K562 (cell line): ENCODE measurements around the gene CDC14A. TPM values are rescaled to one million over a fixed set of nuclear protein-coding genes. Genes with fewer than 3 reads are reported as not detected.

Experiments used
- ATAC-seq: fragments of 200-7000 bp; cut with Tn5 transposase; 3 replicates; pipeline ENCODE4 v1.9.1; 2020; ENCODE audit warnings: moderate library complexity
- BruUV-seq: library from RNA; stranded (reverse); fragments of 400-500 nt; replicated peaks from 2 replicates; lab custom pipeline; 2021; lab: Mats Ljungman, UMichigan
- CTCF ChIA-PET: fragments of 300-600 bp; formaldehyde crosslinking; extraction: SDS; loops from one replicate; lab custom pipeline; 2021; ENCODE audit warnings: low intra/inter-chr PET ratio; lab: Yijun Ruan, JAX
- POLR2A ChIA-PET: fragments of 300-600, 350-650 bp; sonication (Branson Sonifier 250); formaldehyde crosslinking; extraction: SDS; loops from one replicate; lab custom pipeline; 2021; ENCODE audit warnings: antibody characterized with exemption, inconsistent platforms; lab: Yijun Ruan, JAX
- DNase-seq, 4 experiments: peaks; one replicate each; pipeline versions ENCODE4 v3.0.0 to v3.0.0-alpha.2; 2011 to 2018; ENCODE audit warnings: low spot score in 3 of 4, mixed read lengths in 3 of 4; ENCODE audit errors: extremely low read depth in 1 of 4
- FAIRE-seq: peaks from 2 replicates; lab custom pipeline; 2011; peaks lifted over from hg19 to GRCh38; lab: Jason Lieb, UNC
- H2AFZ ChIP-seq: 2 replicates; pipeline ENCODE4 v1.6.0; 2011; ENCODE audit warnings: low read depth, low read length, control low read depth, inconsistent platforms
- H3K27ac ChIP-seq: fragments of 200-600 bp; 3 replicates; pipeline ENCODE4 v1.8.0; 2011; ENCODE audit warnings: low read depth, mild to moderate bottlenecking, control low read depth, inconsistent platforms, low read length, moderate library complexity, mixed read lengths; ENCODE audit errors: extremely low read depth
- H3K27me3 ChIP-seq, 2 experiments: fragments of 300-600 bp in 1 of 2; 2 replicates in 1 of 2; 3 replicates in 1 of 2; pipeline versions ENCODE4 v1.6.0 to v1.8.0; 2011; ENCODE audit warnings: inconsistent platforms in 2 of 2, low read length in 2 of 2, mild to moderate bottlenecking in 1 of 2, mixed read lengths in 1 of 2, moderate library complexity in 1 of 2; ENCODE audit not compliant: control insufficient read depth in 2 of 2, insufficient read depth in 2 of 2
- H3K36me3 ChIP-seq: fragments of 300-600 bp; 3 replicates; pipeline ENCODE4 v1.8.0; 2011; ENCODE audit warnings: mild to moderate bottlenecking, low read length, inconsistent platforms; ENCODE audit not compliant: control insufficient read depth, insufficient read depth
- H3K4me1 ChIP-seq, 2 experiments: fragments of 200-600 bp in 1 of 2; replicated peaks in 1 of 2; 2 replicates in 1 of 2; 3 replicates in 1 of 2; pipeline versions ENCODE4 v1.5.1 to v1.8.0; 2011; ENCODE audit warnings: inconsistent platforms in 2 of 2, low read length in 2 of 2, mild to moderate bottlenecking in 1 of 2, mixed read lengths in 1 of 2, moderate library complexity in 1 of 2; ENCODE audit not compliant: control insufficient read depth in 2 of 2, insufficient read depth in 2 of 2
- H3K4me2 ChIP-seq: 2 replicates; pipeline ENCODE4 v1.6.1; 2011; ENCODE audit warnings: low read length, control low read depth, inconsistent platforms, mixed read lengths; ENCODE audit not compliant: insufficient read depth
- H3K4me3 ChIP-seq: fragments of 200-600 bp; sonication (generic), shearing (Covaris generic); 2 replicates; pipeline ENCODE4 v1.5.1; 2016; ENCODE audit warnings: control low read depth, inconsistent platforms
- H3K79me2 ChIP-seq: fragments of 200-600 bp; 3 replicates; pipeline ENCODE4 v1.8.0; 2011; ENCODE audit warnings: low read length, inconsistent platforms; ENCODE audit not compliant: control insufficient read depth, insufficient read depth
- H3K9ac ChIP-seq, 2 experiments: 2 replicates each; pipeline versions ENCODE4 v1.6.0 to v1.6.1; 2011; ENCODE audit warnings: low read depth in 2 of 2, low read length in 2 of 2, control low read depth in 1 of 2, inconsistent platforms in 1 of 2, mild to moderate bottlenecking in 1 of 2, mixed read lengths in 1 of 2; ENCODE audit not compliant: insufficient read depth in 1 of 2
- H3K9me1 ChIP-seq: one replicate; pipeline ENCODE4 v1.6.0; 2011; ENCODE audit warnings: inconsistent platforms, mild to moderate bottlenecking, low read length, moderate library complexity; ENCODE audit not compliant: control insufficient read depth, insufficient read depth
- H3K9me3 ChIP-seq: replicated peaks from 2 replicates; pipeline ENCODE4 v1.5.1; 2011; ENCODE audit warnings: low read depth, low read length, inconsistent platforms; ENCODE audit not compliant: control insufficient read depth, insufficient read depth
- H4K20me1 ChIP-seq: replicated peaks from 2 replicates; pipeline ENCODE4 v1.6.1; 2011; ENCODE audit warnings: low read length, inconsistent platforms, mixed read lengths; ENCODE audit not compliant: control insufficient read depth, insufficient read depth
- FIP1L1 ChIP-seq: fragments of 200-400 bp; formaldehyde crosslinking; IDR thresholded peaks from 2 replicates; pipeline ENCODE4 v1.6.1; 2018; ENCODE audit warnings: mild to moderate bottlenecking, low read depth, low read length; ENCODE audit not compliant: poor library complexity, severe bottlenecking
- GTF2A2 ChIP-seq: IDR thresholded peaks from 2 replicates; pipeline ENCODE4 v1.6.1; 2016; ENCODE audit warnings: mild to moderate bottlenecking, missing genetic modification characterization, missing compliant biosample characterization
- KAT7 ChIP-seq: sonication (generic); formaldehyde crosslinking; IDR thresholded peaks from 2 replicates; pipeline ENCODE4 v1.8.0; 2022; ENCODE audit warnings: missing genetic modification reagents, mild to moderate bottlenecking, borderline replicate concordance
- MTA2 ChIP-seq: fragments of 450-650 bp; IDR thresholded peaks from 2 replicates; pipeline ENCODE4 v1.6.1; 2016; ENCODE audit warnings: low read depth
- NR2C2 ChIP-seq, 2 experiments: fragments of 200-800 bp in 1 of 2; sonication (Bioruptor generic) in 1 of 2; sonication (generic) in 1 of 2; formaldehyde crosslinking in 1 of 2; IDR thresholded peaks; 2 replicates each; pipeline versions ENCODE4 v1.6.1 to v1.8.0; 2016 to 2022; ENCODE audit warnings: mild to moderate bottlenecking in 1 of 2, missing compliant biosample characterization in 1 of 2, missing genetic modification characterization in 1 of 2, missing genetic modification reagents in 1 of 2
- SAFB2 ChIP-seq: fragments of 200-400 bp; formaldehyde crosslinking; IDR thresholded peaks from 2 replicates; pipeline ENCODE4 v1.6.1; 2018; ENCODE audit warnings: borderline replicate concordance, low read length, low read depth, moderate library complexity; ENCODE audit not compliant: severe bottlenecking
- TCF7 ChIP-seq: sonication (generic); IDR thresholded peaks from 2 replicates; pipeline ENCODE4 v1.6.1; 2016; ENCODE audit warnings: antibody characterized with exemption, borderline replicate concordance
- TFAM ChIP-seq: fragments of 250-450 bp; sonication (Bioruptor Pico); conservative IDR thresholded peaks from 2 replicates; pipeline ENCODE4 v1.5.0; 2021; ENCODE audit warnings: mild to moderate bottlenecking, moderate library complexity
- ZKSCAN1 ChIP-seq: fragments of 150-350 bp; IDR thresholded peaks from 2 replicates; pipeline ENCODE4 v1.6.1; 2016; ENCODE audit warnings: low read depth, low read length
- WGBS: fragments of 100-300 bp; shearing (Covaris generic); methylation state at CpG from one replicate; pipeline ENCODE4 v1.1.6; 2016; ENCODE audit warnings: low coverage, mixed read lengths; ENCODE audit not compliant: insufficient coverage; ENCODE audit errors: missing lambda C conversion rate; 5-methylcytosine and 5-hydroxymethylcytosine counted together
- in situ Hi-C: fragments of 300-500 bp; cut with MboI; formaldehyde crosslinking; loops from 4 replicates; pipeline ENCODE4 v1.15.0; 2018; ENCODE audit warnings: inconsistent platforms, mixed read lengths
- intact Hi-C: fragments of 100-400 bp; cut with micrococcal nuclease; formaldehyde crosslinking; loops from 2 replicates; pipeline ENCODE4 v1.14.2; 2022
- polyA plus RNA-seq, 8 experiments: library from polyadenylated mRNA; depleted of rRNA in 4 of 8; stranded (reverse) in 5 of 8; unstranded in 3 of 8; fragments of >200 nt; fragmentation: Nextera tagmentation in 2 of 8; fragmentation: Illumina TruSeq in 1 of 8; extraction: Ambion mirVana in 2 of 8; extraction: Trizol in 1 of 8; gene quantifications; 2 replicates each; pipeline versions ENCODE4 v1.2.1 to v1.2.3, GENCODE V29; 2011 to 2014; ENCODE audit warnings: inconsistent platforms in 1 of 8, missing spikeins in 1 of 8
- total RNA-seq, 7 experiments: library from RNA; depleted of rRNA in 6 of 7; stranded (reverse); fragments of >200 nt in 6 of 7; fragmentation: Illumina TruSeq in 2 of 7; extraction: Trizol in 2 of 7; gene quantifications; 2 replicates each; pipeline versions ENCODE4 v1.2.1 to v1.2.3, GENCODE V29; 2011 to 2021; ENCODE audit warnings: low replicate concordance in 1 of 7
- TF ChIP-seq, protein P1 (sequence below): fragments of 450-650 bp; IDR thresholded peaks from 2 replicates; pipeline ENCODE4 v1.6.1; 2016; ENCODE audit warnings: mild to moderate bottlenecking, moderate library complexity

Gene CDC14A
- total and polyA plus RNA-seq, 9 of the 15 experiments (the other 6 are each of a cell fraction or from before 2014, with no cell fraction given), result 17.0 to 74.3 (median 33.4) TPM

DNA sequence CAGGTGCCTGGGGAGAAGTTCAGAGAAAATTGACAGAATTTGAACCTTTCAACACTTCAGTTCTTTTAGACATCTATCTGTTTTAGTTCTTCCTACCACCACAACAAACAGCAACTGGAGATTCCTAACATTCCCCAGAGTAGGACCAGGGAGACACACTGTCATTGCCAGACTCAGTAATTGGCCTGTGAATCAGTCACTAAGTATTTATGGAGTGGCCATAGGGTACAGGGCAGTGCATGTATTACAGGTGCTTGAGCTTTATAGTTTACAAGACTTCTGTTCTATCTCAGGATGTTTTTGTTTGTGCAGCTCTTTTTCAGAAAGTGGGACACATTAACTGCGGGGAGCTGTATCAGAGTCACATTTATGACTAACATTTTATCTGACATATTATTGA is 1.7 kb downstream of the CDC14A start:
- Histone ChIP-seq H3K9me1 (no peaks in the 10 kb centered on the region), H3K9me3 (no peaks in the 10 kb centered on the region), H3K4me2 (peak overlapping the region; percentile 97), H3K27me3 (no peaks in the 10 kb centered on the region), H3K36me3 (peaks cover 31% of the 10 kb centered on the region), H3K4me3 (peak overlapping the region; percentile 91), H4K20me1 (no peaks in the 10 kb centered on the region; the same call in 1 of the 2 replicates), H2AFZ (no peak overlapping the region), H3K27ac (0 out of 3 replicates have a peak overlapping the region, but pooled peaks have one; percentile 98), H3K9ac (peak overlapping the region; percentile 37 to 64; a peak in 3 of 4 replicates), H3K4me1 (peaks cover 16 to 32% of the 10 kb centered on the region in 2 experiments; a peak in 4 of 5 replicates), H3K79me2 (peaks cover 67% of the 10 kb centered on the region)
- 0% methylated on average over 1 of the region's 1 CpG for WGBS
- in situ Hi-C loops, result no loop called here
- BruUV-seq, result TSS peak; percentile 46
- no peak for ATAC-seq
- ChIA-PET POLR2A (interaction anchor here (0.5 to 5.2 kb wide), 5 partner anchors 10 to 101 kb away, joined by 3 to 136 read pairs (median 3); no protein-coding TSS in a partner anchor), CTCF (no interaction called here)
- no peak for FAIRE-seq
- intact Hi-C loops, result loop anchor here (5.0 to 10.0 kb wide), 4 partner anchors 87 to 587 kb away; partner anchors contain the start of genes DBT, FRRS1, RTCA and SASS6
- DNase-seq, result no peak
- TF ChIP-seq TCF7 (no peak), KAT7 (CRISPR knock-in tag) (no peak), ZKSCAN1 (no peak), TFAM (CRISPR knock-in tag) (no peak), SAFB2 (no peak), MTA2 (no peak), FIP1L1 (no peak), GTF2A2 (no peak), NR2C2 (CRISPR knock-in tag; IDR thresholded peaks at IDR 0.05) (no peak), NR2C2 (tag; IDR thresholded peaks at IDR 0.05) (no peak)
- TF ChIP-seq, protein P1, sequence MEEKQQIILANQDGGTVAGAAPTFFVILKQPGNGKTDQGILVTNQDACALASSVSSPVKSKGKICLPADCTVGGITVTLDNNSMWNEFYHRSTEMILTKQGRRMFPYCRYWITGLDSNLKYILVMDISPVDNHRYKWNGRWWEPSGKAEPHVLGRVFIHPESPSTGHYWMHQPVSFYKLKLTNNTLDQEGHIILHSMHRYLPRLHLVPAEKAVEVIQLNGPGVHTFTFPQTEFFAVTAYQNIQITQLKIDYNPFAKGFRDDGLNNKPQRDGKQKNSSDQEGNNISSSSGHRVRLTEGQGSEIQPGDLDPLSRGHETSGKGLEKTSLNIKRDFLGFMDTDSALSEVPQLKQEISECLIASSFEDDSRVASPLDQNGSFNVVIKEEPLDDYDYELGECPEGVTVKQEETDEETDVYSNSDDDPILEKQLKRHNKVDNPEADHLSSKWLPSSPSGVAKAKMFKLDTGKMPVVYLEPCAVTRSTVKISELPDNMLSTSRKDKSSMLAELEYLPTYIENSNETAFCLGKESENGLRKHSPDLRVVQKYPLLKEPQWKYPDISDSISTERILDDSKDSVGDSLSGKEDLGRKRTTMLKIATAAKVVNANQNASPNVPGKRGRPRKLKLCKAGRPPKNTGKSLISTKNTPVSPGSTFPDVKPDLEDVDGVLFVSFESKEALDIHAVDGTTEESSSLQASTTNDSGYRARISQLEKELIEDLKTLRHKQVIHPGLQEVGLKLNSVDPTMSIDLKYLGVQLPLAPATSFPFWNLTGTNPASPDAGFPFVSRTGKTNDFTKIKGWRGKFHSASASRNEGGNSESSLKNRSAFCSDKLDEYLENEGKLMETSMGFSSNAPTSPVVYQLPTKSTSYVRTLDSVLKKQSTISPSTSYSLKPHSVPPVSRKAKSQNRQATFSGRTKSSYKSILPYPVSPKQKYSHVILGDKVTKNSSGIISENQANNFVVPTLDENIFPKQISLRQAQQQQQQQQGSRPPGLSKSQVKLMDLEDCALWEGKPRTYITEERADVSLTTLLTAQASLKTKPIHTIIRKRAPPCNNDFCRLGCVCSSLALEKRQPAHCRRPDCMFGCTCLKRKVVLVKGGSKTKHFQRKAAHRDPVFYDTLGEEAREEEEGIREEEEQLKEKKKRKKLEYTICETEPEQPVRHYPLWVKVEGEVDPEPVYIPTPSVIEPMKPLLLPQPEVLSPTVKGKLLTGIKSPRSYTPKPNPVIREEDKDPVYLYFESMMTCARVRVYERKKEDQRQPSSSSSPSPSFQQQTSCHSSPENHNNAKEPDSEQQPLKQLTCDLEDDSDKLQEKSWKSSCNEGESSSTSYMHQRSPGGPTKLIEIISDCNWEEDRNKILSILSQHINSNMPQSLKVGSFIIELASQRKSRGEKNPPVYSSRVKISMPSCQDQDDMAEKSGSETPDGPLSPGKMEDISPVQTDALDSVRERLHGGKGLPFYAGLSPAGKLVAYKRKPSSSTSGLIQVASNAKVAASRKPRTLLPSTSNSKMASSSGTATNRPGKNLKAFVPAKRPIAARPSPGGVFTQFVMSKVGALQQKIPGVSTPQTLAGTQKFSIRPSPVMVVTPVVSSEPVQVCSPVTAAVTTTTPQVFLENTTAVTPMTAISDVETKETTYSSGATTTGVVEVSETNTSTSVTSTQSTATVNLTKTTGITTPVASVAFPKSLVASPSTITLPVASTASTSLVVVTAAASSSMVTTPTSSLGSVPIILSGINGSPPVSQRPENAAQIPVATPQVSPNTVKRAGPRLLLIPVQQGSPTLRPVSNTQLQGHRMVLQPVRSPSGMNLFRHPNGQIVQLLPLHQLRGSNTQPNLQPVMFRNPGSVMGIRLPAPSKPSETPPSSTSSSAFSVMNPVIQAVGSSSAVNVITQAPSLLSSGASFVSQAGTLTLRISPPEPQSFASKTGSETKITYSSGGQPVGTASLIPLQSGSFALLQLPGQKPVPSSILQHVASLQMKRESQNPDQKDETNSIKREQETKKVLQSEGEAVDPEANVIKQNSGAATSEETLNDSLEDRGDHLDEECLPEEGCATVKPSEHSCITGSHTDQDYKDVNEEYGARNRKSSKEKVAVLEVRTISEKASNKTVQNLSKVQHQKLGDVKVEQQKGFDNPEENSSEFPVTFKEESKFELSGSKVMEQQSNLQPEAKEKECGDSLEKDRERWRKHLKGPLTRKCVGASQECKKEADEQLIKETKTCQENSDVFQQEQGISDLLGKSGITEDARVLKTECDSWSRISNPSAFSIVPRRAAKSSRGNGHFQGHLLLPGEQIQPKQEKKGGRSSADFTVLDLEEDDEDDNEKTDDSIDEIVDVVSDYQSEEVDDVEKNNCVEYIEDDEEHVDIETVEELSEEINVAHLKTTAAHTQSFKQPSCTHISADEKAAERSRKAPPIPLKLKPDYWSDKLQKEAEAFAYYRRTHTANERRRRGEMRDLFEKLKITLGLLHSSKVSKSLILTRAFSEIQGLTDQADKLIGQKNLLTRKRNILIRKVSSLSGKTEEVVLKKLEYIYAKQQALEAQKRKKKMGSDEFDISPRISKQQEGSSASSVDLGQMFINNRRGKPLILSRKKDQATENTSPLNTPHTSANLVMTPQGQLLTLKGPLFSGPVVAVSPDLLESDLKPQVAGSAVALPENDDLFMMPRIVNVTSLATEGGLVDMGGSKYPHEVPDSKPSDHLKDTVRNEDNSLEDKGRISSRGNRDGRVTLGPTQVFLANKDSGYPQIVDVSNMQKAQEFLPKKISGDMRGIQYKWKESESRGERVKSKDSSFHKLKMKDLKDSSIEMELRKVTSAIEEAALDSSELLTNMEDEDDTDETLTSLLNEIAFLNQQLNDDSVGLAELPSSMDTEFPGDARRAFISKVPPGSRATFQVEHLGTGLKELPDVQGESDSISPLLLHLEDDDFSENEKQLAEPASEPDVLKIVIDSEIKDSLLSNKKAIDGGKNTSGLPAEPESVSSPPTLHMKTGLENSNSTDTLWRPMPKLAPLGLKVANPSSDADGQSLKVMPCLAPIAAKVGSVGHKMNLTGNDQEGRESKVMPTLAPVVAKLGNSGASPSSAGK, result no peak
